T-helper 1 cell treated with Interleukin-12 subunit alpha and Interleukin-12 subunit beta and Interleukin-4 antibody, amounts not matched to agents 30 ng/mL and 1 ng/mL, for 36 hours (primary cell): ENCODE data around the gene MKRN3. TPM values are rescaled to one million over a fixed set of nuclear protein-coding genes. Genes with fewer than 3 reads are reported as not detected.
"Not testable (repeated sequence)": the region's sequence is repeated elsewhere in the genome, so short reads cannot be mapped to it uniquely, and the experiment has no call there.

ENCODE experiments used
- intact Hi-C: fragments of 100-400 bp; cut with micrococcal nuclease; formaldehyde crosslinking; loops from one replicate; pipeline ENCODE4 v1.15.1; 2024
- total RNA-seq: library from RNA; stranded (reverse); gene quantifications from 2 replicates; pipeline ENCODE4 v1.2.3, GENCODE V29; 2022

Gene MKRN3
- total RNA-seq, 1 donor from 2014 or later: 1.1 TPM

DNA sequence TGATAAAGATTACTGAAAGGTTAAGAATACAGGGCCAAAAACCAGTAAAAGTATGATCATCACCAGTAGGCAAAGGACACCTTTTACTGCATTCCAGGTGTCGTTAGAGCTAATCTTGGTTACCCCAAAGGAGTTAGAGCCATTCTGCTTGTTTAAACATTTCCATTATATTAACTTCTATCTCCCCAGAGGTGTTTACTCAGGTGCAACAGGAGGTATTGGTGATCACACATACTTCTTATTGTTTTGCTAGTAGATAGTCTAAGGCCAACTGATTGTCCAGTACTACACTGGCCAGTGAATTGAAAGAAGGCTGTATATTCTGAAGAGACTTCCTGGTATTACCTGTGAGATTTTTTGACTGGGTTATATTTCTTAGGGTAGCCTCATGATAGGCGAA lies 22.8 kb downstream of the MKRN3 start:
- intact Hi-C loops: no loop called here

GRCh38 chr15:23589012-23589411 lies 23.5 kb downstream of the MKRN3 start:
- intact Hi-C loops: no loop called here

GRCh38 chr15:23594252-23594770 lies 28.8 kb downstream of the MKRN3 start:
- intact Hi-C loops: no loop called here

DNA sequence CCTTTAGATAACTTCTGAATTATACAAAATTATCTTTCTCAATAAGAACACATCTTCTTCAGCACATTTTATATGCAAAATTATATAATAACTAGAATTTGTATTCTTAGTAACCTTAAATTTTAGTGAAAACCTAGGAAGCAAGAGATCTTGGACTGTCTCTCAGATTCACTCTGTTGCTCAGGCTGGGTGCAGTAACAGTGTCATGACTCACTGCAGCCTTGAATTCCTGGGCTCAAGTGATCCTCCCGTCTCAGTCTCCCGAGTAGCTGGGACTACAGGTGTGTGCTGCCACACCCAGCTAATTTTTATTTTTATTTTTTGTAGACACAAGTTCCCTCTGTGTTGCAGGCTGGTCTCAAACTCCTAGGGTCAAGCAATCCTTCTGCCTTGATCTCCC lies 29.9 kb downstream of the MKRN3 start:
- intact Hi-C loops: no loop called here

GRCh38 chr15:23596736-23597135 lies 31.3 kb downstream of the MKRN3 start:
- intact Hi-C loops: no loop called here

- intact Hi-C loops: not testable (repeated sequence)
These were observed 31.8 kb downstream of the MKRN3 start for GRCh38 chr15:23597278-23597677.

- intact Hi-C loops: no loop called here
These were observed 33.6 kb downstream of the MKRN3 start for GRCh38 chr15:23599053-23599452.

DNA sequence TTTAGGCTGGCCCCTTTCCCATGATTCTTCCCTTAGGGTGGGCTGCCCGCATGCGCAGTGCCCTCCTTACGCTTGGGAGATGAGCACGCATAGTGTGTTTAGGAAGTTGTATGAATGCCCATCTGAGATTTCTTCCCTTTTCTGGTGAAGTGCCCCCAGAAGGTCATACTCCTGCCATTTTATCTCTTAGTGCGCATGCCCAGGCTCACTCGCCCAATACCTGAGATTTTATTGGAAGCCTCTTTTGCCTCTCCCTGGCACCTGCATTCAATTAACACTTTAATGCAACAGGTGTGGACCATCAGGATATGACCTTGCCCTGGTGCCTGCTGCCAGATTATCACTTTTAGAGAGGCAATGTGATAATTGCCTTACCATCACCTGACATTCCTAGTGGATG lies 36.6 kb downstream of the MKRN3 start:
- intact Hi-C loops: no loop called here

- intact Hi-C loops: no loop called here
These were observed 40.8 kb downstream of the MKRN3 start for GRCh38 chr15:23606226-23606625.

DNA sequence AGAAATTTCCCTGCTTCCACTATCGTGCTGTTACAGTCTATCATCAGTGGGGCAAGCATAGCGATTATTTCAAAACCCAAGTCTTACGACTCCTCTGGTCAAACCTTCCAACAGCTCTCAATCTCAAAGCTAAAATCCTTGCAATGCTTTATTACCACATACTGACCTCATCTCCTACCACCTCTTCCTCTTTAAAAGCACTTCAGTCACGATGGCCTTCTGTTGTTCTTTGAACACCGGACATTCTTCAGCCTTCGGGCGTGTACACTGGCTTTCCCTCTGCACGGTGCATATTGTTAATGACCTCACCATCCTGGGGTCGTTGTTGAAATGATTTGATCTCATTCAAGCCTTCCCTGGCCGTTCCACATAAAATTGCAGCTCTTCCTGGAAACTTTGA lies 51.1 kb downstream of the MKRN3 start:
- intact Hi-C loops: no loop called here

Other genes with a start within 250 kb of the MKRN3 start
- not detected in 2 replicates for gene GOLGA6L26, start 231.5 kb upstream of the MKRN3 start, total RNA-seq
- 0.61 and 0.71 TPM in 2 replicates for gene GOLGA8S, start 210.9 kb upstream of the MKRN3 start, total RNA-seq
- gene GOLGA6L2, start 118.4 kb upstream of the MKRN3 start, total RNA-seq: not detected in 2 replicates
- not detected in 2 replicates for gene MAGEL2, start 82.2 kb downstream of the MKRN3 start, total RNA-seq
- 2.9 and 3.8 TPM in 2 replicates for gene NDN, start 121.6 kb downstream of the MKRN3 start, total RNA-seq